K562 (cell line): ENCODE results near the gene SHB. TPM values are rescaled to one million over a fixed set of nuclear protein-coding genes. Genes with fewer than 3 reads are reported as not detected.

Experiments
- ESRRB ChIP-seq: fragments of 250-450 bp; sonication (Bioruptor Pico); IDR thresholded peaks from 2 replicates; pipeline ENCODE4 v1.5.0; 2020; ENCODE audit warnings: mild to moderate bottlenecking, moderate library complexity, borderline replicate concordance
- KHSRP ChIP-seq: fragments of 450-650 bp; IDR thresholded peaks from 2 replicates; pipeline ENCODE4 v1.6.1; 2017
- MEIS2 ChIP-seq: fragments of 450-650 bp; IDR thresholded peaks from 2 replicates; pipeline ENCODE4 v1.6.1; 2014; ENCODE audit warnings: mild to moderate bottlenecking; ENCODE audit not compliant: partially characterized antibody
- RBM39 ChIP-seq: fragments of 200-400 bp; formaldehyde crosslinking; optimal IDR thresholded peaks from 2 replicates; pipeline ENCODE3; 2018; ENCODE audit warnings: low read depth, low read length
- ZNF212 ChIP-seq: fragments of 450-650 bp; formaldehyde crosslinking; IDR thresholded peaks from 2 replicates; pipeline ENCODE4 v1.4.0; 2020; ENCODE audit warnings: mild to moderate bottlenecking
- ZNF232 ChIP-seq: sonication (generic); formaldehyde crosslinking; IDR thresholded peaks from 2 replicates; pipeline ENCODE4 v1.8.0; 2022; ENCODE audit warnings: mild to moderate bottlenecking, missing genetic modification reagents
- polyA plus RNA-seq, 8 experiments: library from polyadenylated mRNA; depleted of rRNA in 4 of 8; stranded (reverse) in 5 of 8; unstranded in 3 of 8; fragments of >200 nt; fragmentation: Nextera tagmentation in 2 of 8; fragmentation: Illumina TruSeq in 1 of 8; extraction: Ambion mirVana in 2 of 8; extraction: Trizol in 1 of 8; gene quantifications; 2 replicates each; pipeline versions ENCODE4 v1.2.1 to v1.2.3, GENCODE V29; 2011 to 2014; ENCODE audit warnings: inconsistent platforms in 1 of 8, missing spikeins in 1 of 8
- total RNA-seq, 7 experiments: library from RNA; depleted of rRNA in 6 of 7; stranded (reverse); fragments of >200 nt in 6 of 7; fragmentation: Illumina TruSeq in 2 of 7; extraction: Trizol in 2 of 7; gene quantifications; 2 replicates each; pipeline versions ENCODE4 v1.2.1 to v1.2.3, GENCODE V29; 2011 to 2021; ENCODE audit warnings: low replicate concordance in 1 of 7
- TF ChIP-seq, protein P1 (sequence below): sonication (generic); formaldehyde crosslinking; IDR thresholded peaks from 2 replicates; pipeline ENCODE4 v1.8.0; 2023; ENCODE audit warnings: missing genetic modification reagents, mild to moderate bottlenecking, borderline replicate concordance
- TF ChIP-seq, protein P2 (sequence below): sonication (generic); formaldehyde crosslinking; IDR thresholded peaks from 2 replicates; pipeline ENCODE4 v1.8.1; 2023; ENCODE audit warnings: mild to moderate bottlenecking, missing genetic modification reagents
- TF ChIP-seq, protein P3 (sequence below): IDR thresholded peaks from 2 replicates; pipeline ENCODE4 v1.6.1; 2011; ENCODE audit not compliant: insufficient read length; ENCODE audit errors: extremely low read depth
- TF ChIP-seq, protein P4 (sequence below), 3 experiments: fragments of 200-800 bp in 1 of 3; fragments of 250-450 bp in 1 of 3; fragments of 450-650 bp in 1 of 3; sonication (Bioruptor Pico) in 1 of 3; sonication (Bioruptor generic) in 1 of 3; formaldehyde crosslinking in 1 of 3; IDR thresholded peaks; 2 replicates each; pipeline versions ENCODE4 v1.6.1 to v1.8.0; 2016 to 2022; ENCODE audit warnings: mild to moderate bottlenecking in 2 of 3, missing genetic modification characterization in 2 of 3, missing compliant biosample characterization in 1 of 3, moderate library complexity in 1 of 3
- TF ChIP-seq, protein P5 (sequence below), 2 experiments: fragments of 200-800 bp in 1 of 2; sonication (Bioruptor generic) in 1 of 2; sonication (generic) in 1 of 2; formaldehyde crosslinking in 1 of 2; IDR thresholded peaks in 1 of 2; conservative IDR thresholded peaks in 1 of 2; 2 replicates each; pipeline versions ENCODE4 v1.5.0 to v1.6.1; 2016 to 2020; ENCODE audit warnings: missing compliant biosample characterization in 1 of 2, missing genetic modification characterization in 1 of 2, missing genetic modification reagents in 1 of 2

Gene SHB
- total and polyA plus RNA-seq, 9 of the 15 experiments (the other 6 are each of a cell fraction or from before 2014, with no cell fraction given) = 0.78 to 16.0 (median 5.3) TPM

- TF ChIP-seq, protein P1, sequence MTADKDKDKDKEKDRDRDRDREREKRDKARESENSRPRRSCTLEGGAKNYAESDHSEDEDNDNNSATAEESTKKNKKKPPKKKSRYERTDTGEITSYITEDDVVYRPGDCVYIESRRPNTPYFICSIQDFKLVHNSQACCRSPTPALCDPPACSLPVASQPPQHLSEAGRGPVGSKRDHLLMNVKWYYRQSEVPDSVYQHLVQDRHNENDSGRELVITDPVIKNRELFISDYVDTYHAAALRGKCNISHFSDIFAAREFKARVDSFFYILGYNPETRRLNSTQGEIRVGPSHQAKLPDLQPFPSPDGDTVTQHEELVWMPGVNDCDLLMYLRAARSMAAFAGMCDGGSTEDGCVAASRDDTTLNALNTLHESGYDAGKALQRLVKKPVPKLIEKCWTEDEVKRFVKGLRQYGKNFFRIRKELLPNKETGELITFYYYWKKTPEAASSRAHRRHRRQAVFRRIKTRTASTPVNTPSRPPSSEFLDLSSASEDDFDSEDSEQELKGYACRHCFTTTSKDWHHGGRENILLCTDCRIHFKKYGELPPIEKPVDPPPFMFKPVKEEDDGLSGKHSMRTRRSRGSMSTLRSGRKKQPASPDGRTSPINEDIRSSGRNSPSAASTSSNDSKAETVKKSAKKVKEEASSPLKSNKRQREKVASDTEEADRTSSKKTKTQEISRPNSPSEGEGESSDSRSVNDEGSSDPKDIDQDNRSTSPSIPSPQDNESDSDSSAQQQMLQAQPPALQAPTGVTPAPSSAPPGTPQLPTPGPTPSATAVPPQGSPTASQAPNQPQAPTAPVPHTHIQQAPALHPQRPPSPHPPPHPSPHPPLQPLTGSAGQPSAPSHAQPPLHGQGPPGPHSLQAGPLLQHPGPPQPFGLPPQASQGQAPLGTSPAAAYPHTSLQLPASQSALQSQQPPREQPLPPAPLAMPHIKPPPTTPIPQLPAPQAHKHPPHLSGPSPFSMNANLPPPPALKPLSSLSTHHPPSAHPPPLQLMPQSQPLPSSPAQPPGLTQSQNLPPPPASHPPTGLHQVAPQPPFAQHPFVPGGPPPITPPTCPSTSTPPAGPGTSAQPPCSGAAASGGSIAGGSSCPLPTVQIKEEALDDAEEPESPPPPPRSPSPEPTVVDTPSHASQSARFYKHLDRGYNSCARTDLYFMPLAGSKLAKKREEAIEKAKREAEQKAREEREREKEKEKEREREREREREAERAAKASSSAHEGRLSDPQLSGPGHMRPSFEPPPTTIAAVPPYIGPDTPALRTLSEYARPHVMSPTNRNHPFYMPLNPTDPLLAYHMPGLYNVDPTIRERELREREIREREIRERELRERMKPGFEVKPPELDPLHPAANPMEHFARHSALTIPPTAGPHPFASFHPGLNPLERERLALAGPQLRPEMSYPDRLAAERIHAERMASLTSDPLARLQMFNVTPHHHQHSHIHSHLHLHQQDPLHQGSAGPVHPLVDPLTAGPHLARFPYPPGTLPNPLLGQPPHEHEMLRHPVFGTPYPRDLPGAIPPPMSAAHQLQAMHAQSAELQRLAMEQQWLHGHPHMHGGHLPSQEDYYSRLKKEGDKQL = no peak
- no peak for TF ChIP-seq ZNF232 (CRISPR knock-in tag)
- TF ChIP-seq ESRRB (CRISPR knock-in tag) = no peak
- TF ChIP-seq, protein P2, sequence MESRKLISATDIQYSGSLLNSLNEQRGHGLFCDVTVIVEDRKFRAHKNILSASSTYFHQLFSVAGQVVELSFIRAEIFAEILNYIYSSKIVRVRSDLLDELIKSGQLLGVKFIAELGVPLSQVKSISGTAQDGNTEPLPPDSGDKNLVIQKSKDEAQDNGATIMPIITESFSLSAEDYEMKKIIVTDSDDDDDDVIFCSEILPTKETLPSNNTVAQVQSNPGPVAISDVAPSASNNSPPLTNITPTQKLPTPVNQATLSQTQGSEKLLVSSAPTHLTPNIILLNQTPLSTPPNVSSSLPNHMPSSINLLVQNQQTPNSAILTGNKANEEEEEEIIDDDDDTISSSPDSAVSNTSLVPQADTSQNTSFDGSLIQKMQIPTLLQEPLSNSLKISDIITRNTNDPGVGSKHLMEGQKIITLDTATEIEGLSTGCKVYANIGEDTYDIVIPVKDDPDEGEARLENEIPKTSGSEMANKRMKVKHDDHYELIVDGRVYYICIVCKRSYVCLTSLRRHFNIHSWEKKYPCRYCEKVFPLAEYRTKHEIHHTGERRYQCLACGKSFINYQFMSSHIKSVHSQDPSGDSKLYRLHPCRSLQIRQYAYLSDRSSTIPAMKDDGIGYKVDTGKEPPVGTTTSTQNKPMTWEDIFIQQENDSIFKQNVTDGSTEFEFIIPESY = peak; percentile 54; the same call in 1 of the 2 replicates
- TF ChIP-seq, protein P3, sequence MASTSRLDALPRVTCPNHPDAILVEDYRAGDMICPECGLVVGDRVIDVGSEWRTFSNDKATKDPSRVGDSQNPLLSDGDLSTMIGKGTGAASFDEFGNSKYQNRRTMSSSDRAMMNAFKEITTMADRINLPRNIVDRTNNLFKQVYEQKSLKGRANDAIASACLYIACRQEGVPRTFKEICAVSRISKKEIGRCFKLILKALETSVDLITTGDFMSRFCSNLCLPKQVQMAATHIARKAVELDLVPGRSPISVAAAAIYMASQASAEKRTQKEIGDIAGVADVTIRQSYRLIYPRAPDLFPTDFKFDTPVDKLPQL = no peak
- TF ChIP-seq, protein P4, sequence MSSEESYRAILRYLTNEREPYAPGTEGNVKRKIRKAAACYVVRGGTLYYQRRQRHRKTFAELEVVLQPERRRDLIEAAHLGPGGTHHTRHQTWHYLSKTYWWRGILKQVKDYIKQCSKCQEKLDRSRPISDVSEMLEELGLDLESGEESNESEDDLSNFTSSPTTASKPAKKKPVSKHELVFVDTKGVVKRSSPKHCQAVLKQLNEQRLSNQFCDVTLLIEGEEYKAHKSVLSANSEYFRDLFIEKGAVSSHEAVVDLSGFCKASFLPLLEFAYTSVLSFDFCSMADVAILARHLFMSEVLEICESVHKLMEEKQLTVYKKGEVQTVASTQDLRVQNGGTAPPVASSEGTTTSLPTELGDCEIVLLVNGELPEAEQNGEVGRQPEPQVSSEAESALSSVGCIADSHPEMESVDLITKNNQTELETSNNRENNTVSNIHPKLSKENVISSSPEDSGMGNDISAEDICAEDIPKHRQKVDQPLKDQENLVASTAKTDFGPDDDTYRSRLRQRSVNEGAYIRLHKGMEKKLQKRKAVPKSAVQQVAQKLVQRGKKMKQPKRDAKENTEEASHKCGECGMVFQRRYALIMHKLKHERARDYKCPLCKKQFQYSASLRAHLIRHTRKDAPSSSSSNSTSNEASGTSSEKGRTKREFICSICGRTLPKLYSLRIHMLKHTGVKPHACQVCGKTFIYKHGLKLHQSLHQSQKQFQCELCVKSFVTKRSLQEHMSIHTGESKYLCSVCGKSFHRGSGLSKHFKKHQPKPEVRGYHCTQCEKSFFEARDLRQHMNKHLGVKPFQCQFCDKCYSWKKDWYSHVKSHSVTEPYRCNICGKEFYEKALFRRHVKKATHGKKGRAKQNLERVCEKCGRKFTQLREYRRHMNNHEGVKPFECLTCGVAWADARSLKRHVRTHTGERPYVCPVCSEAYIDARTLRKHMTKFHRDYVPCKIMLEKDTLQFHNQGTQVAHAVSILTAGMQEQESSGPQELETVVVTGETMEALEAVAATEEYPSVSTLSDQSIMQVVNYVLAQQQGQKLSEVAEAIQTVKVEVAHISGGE (CRISPR knock-in tag; IDR thresholded peaks at IDR 0.05) = 0 out of 6 replicates have a peak, but pooled peaks of 1 of the 3 experiments have one; percentile 26
- TF ChIP-seq MEIS2 = peak; percentile 97
- no peak for TF ChIP-seq ZNF212
- no peak for TF ChIP-seq KHSRP
- TF ChIP-seq, protein P5, sequence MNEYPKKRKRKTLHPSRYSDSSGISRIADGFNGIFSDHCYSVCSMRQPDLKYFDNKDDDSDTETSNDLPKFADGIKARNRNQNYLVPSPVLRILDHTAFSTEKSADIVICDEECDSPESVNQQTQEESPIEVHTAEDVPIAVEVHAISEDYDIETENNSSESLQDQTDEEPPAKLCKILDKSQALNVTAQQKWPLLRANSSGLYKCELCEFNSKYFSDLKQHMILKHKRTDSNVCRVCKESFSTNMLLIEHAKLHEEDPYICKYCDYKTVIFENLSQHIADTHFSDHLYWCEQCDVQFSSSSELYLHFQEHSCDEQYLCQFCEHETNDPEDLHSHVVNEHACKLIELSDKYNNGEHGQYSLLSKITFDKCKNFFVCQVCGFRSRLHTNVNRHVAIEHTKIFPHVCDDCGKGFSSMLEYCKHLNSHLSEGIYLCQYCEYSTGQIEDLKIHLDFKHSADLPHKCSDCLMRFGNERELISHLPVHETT (CRISPR knock-in tag; conservative IDR thresholded peaks at IDR 0.05 in 1 of 2, IDR thresholded peaks at IDR 0.05 in 1 of 2) = no peak
- TF ChIP-seq RBM39 = no peak
Observed at GRCh38 chr9:37984672-37985611, 84.1 kb downstream of the SHB start (continued).
